Omental fat pad (tissue), 4 donors: Measurements from ENCODE around the gene OR52N2. TPM values are rescaled to one million over a fixed set of nuclear protein-coding genes. Genes with fewer than 3 reads are reported as not detected.

ENCODE experiments used
- ATAC-seq: fragments of 150-250 bp; one replicate; pipeline ENCODE4 v1.9.1; 2016; ENCODE audit warnings: mild to moderate bottlenecking, moderate library complexity; ENCODE audit not compliant: low FRiP score
- DNase-seq: peaks from one replicate; pipeline ENCODE4 v3.0.0-alpha.2; 2019; ENCODE audit warnings: low spot score
- CTCF ChIP-seq, 3 donors: fragments of 450-650 bp; IDR thresholded peaks; one replicate each; pipeline ENCODE4 v1.5.1; 2016 to 2017; ENCODE audit warnings: antibody characterized with exemption in 3 of 3, mild to moderate bottlenecking in 3 of 3, moderate library complexity in 2 of 3
- total RNA-seq, 4 donors: library from RNA; depleted of rRNA; stranded (reverse); fragments of >200 nt; gene quantifications; one replicate each; pipeline ENCODE4 v1.1.0, GENCODE V29; 2016

Gene OR52N2
- total RNA-seq, 4 donors from 2014 or later, result not detected

- no peak for DNase-seq
- no peak for TF ChIP-seq CTCF (IDR thresholded peaks at IDR 0.05)
- no peak for ATAC-seq
Observed at GRCh38 chr11:5837695-5838094, 29.0 kb downstream of the OR52N2 start.

GRCh38 chr11:5841797-5842196, 33.1 kb downstream of the OR52N2 start, which contains the start of gene OR52E6:
Gene OR52E6, minus strand, starts transcription at chr11:5841897. Its CDS starts 0 bp downstream, at chr11:5841897.
- ATAC-seq (no peak), DNase-seq (no peak)
- TF ChIP-seq CTCF (IDR thresholded peaks at IDR 0.05), result no peak

- ATAC-seq (no peak), DNase-seq (no peak)
- TF ChIP-seq CTCF (IDR thresholded peaks at IDR 0.05), result no peak
Observed at GRCh38 chr11:5846701-5847100, 38.0 kb downstream of the OR52N2 start.

GRCh38 chr11:5847711-5848110, 39.0 kb downstream of the OR52N2 start:
- ATAC-seq (no peak), DNase-seq (no peak)
- no peak for TF ChIP-seq CTCF (IDR thresholded peaks at IDR 0.05)

- no peak for DNase-seq
- TF ChIP-seq CTCF (IDR thresholded peaks at IDR 0.05), result no peak
- ATAC-seq, result no peak
Observed at GRCh38 chr11:5851002-5851401, 42.3 kb downstream of the OR52N2 start.

GRCh38 chr11:5857590-5857989, 48.9 kb downstream of the OR52N2 start, which contains the start of gene OR52E8:
Gene OR52E8, minus strand, starts transcription at chr11:5857690. Its CDS starts 0 bp downstream, at chr11:5857690.
- no peak for ATAC-seq

More at GRCh38 chr11:5857590-5857989, 48.9 kb downstream of the OR52N2 start, which contains the start of gene OR52E8:
- DNase-seq, result no peak
- TF ChIP-seq CTCF (IDR thresholded peaks at IDR 0.05), result no peak
